NCI-H2081 (cell line): ENCODE results near the gene PITPNB.
A peak's percentile ranks its signal among the peaks of the same experiment; 100 is the strongest.

Experiments
- DNase-seq, 2 experiments: peaks; one replicate each; lab custom pipeline; 2025; lab: John Stamatoyannopoulos, UW

PITPNB gene

GRCh38 chr22:27919942-27920755 is 1.1 kb upstream of the PITPNB start:
- DNase-seq, result peak in 1 of 2 experiments; percentile 32

GRCh38 chr22:27918341-27919221 is 475 bp downstream of the PITPNB start:
- DNase-seq, result peak; percentile 3 to 40

GRCh38 chr22:27915986-27916385 is 3.1 kb downstream of the PITPNB start:
- no peak for DNase-seq

- no peak for DNase-seq
Measured at GRCh38 chr22:27913162-27913741, 5.8 kb downstream of the PITPNB start.

GRCh38 chr22:27912101-27912500 is 7.0 kb downstream of the PITPNB start:
- no peak for DNase-seq

GRCh38 chr22:27911330-27911729 is 7.7 kb downstream of the PITPNB start:
- DNase-seq, result no peak

- no peak for DNase-seq
Measured at GRCh38 chr22:27906241-27906640, 12.8 kb downstream of the PITPNB start.

GRCh38 chr22:27905653-27906052 is 13.4 kb downstream of the PITPNB start:
- DNase-seq, result no peak

GRCh38 chr22:27903805-27904473 is 15.1 kb downstream of the PITPNB start:
- DNase-seq, result no peak

- no peak for DNase-seq
Measured at GRCh38 chr22:27900153-27900552, 18.9 kb downstream of the PITPNB start.

GRCh38 chr22:27896245-27896644 is 22.8 kb downstream of the PITPNB start:
- no peak for DNase-seq

- no peak for DNase-seq
Measured at GRCh38 chr22:27895600-27895999, 23.5 kb downstream of the PITPNB start.

- DNase-seq, result no peak
Measured at GRCh38 chr22:27892811-27893210, 26.2 kb downstream of the PITPNB start.

GRCh38 chr22:27892064-27892463 is 27.0 kb downstream of the PITPNB start:
- DNase-seq, result no peak

GRCh38 chr22:27888310-27888709 is 30.7 kb downstream of the PITPNB start:
- DNase-seq, result no peak

- DNase-seq, result no peak
Measured at GRCh38 chr22:27886843-27887151, 32.3 kb downstream of the PITPNB start.

GRCh38 chr22:27885977-27886842 is 32.8 kb downstream of the PITPNB start:
- peak in 1 of 2 experiments; percentile 1 for DNase-seq

- DNase-seq, result no peak
Measured at GRCh38 chr22:27883656-27884350, 35.3 kb downstream of the PITPNB start.

GRCh38 chr22:27882507-27883290 is 36.4 kb downstream of the PITPNB start:
- DNase-seq, result no peak

GRCh38 chr22:27881421-27881820 is 37.6 kb downstream of the PITPNB start:
- DNase-seq, result no peak
